GM18868 (cell line): ENCODE results near the gene RBMS1.
A peak's percentile ranks its signal among the peaks of the same experiment; 100 is the strongest.
"Not testable (repeated sequence)": the region's sequence is repeated elsewhere in the genome, so short reads cannot be mapped to it uniquely, and the experiment has no call there.

Source experiments
- ATAC-seq: cut with Tn5 transposase; IDR thresholded peaks from one replicate; pipeline ENCODE4 v1.9.1; 2021; ENCODE audit warnings: mild to moderate bottlenecking, moderate library complexity; ENCODE audit not compliant: unreplicated experiment

Gene RBMS1

GRCh38 chr2:160437273-160437672 lies 56.3 kb downstream of the RBMS1 start:
- no peak for ATAC-seq

GRCh38 chr2:160434254-160434948 lies 59.2 kb downstream of the RBMS1 start:
- no peak for ATAC-seq

GRCh38 chr2:160433466-160434140 lies 60.0 kb downstream of the RBMS1 start:
- no peak for ATAC-seq

- no peak for ATAC-seq
Observed at GRCh38 chr2:160432633-160433032, 61.0 kb downstream of the RBMS1 start.

- peak; percentile 78 for ATAC-seq
Observed at GRCh38 chr2:160431441-160431840, 62.2 kb downstream of the RBMS1 start.

GRCh38 chr2:160430001-160430344 lies 63.6 kb downstream of the RBMS1 start:
- ATAC-seq: no peak

GRCh38 chr2:160429248-160430000 lies 64.2 kb downstream of the RBMS1 start:
- no peak for ATAC-seq

GRCh38 chr2:160428405-160428763 lies 65.2 kb downstream of the RBMS1 start:
- ATAC-seq: no peak

GRCh38 chr2:160427629-160428404 lies 65.8 kb downstream of the RBMS1 start:
- peak; percentile 64 for ATAC-seq

GRCh38 chr2:160426604-160427003 lies 67.0 kb downstream of the RBMS1 start:
- no peak for ATAC-seq

GRCh38 chr2:160425434-160426151 lies 68.0 kb downstream of the RBMS1 start:
- ATAC-seq: no peak

GRCh38 chr2:160423126-160423525 lies 70.5 kb downstream of the RBMS1 start:
- no peak for ATAC-seq

- ATAC-seq: not testable (repeated sequence)
Observed at GRCh38 chr2:160421646-160422501, 71.7 kb downstream of the RBMS1 start.

GRCh38 chr2:160420711-160421110 lies 72.9 kb downstream of the RBMS1 start:
- ATAC-seq: no peak

- ATAC-seq: no peak
Observed at GRCh38 chr2:160419776-160420505, 73.7 kb downstream of the RBMS1 start.

- ATAC-seq: no peak
Observed at GRCh38 chr2:160418853-160419252, 74.8 kb downstream of the RBMS1 start.

GRCh38 chr2:160418398-160418765 lies 75.2 kb downstream of the RBMS1 start:
- no peak for ATAC-seq

GRCh38 chr2:160417745-160418397 lies 75.7 kb downstream of the RBMS1 start:
- no peak for ATAC-seq

GRCh38 chr2:160415991-160416390 lies 77.6 kb downstream of the RBMS1 start:
- ATAC-seq: no peak
